Activated B cell treated with CpG ODN at 0.5 μM for 24 hours (primary cell): ENCODE measurements around the gene C3orf70. TPM values are rescaled to one million over a fixed set of nuclear protein-coding genes. Genes with fewer than 3 reads are reported as not detected.

Experiments
- ATAC-seq: fragments of 200-7000 bp; cut with Tn5 transposase; one replicate; pipeline ENCODE4 v1.10.0; 2021; ENCODE audit warnings: low read depth, mild to moderate bottlenecking, moderate library complexity
- CTCF ChIA-PET: fragments of 350-600 bp; sonication (Branson Sonifier 250); formaldehyde crosslinking; loops from one replicate; lab custom pipeline; 2021; ENCODE audit warnings: antibody characterized with exemption; lab: Charles Lee
- POLR2A ChIA-PET: fragments of 350-600 bp; sonication (Branson Sonifier 250); formaldehyde crosslinking; loops from one replicate; lab custom pipeline; 2021; ENCODE audit warnings: antibody characterized with exemption; lab: Charles Lee
- DNase-seq: peaks from one replicate; pipeline ENCODE4 v3.0.0; 2022
- H3K27ac Mint-ChIP-seq: one replicate; pipeline ENCODE4 v1.8.0; 2020; ENCODE audit warnings: mixed read lengths
- H3K27me3 Mint-ChIP-seq: one replicate; pipeline ENCODE4 v1.8.0; 2021; ENCODE audit warnings: mixed read lengths
- H3K36me3 Mint-ChIP-seq: one replicate; pipeline ENCODE4 v1.8.0; 2021; ENCODE audit warnings: low read depth, mixed read lengths
- H3K4me1 Mint-ChIP-seq: one replicate; pipeline ENCODE4 v1.8.0; 2021; ENCODE audit warnings: mixed read lengths
- H3K4me3 Mint-ChIP-seq: one replicate; pipeline ENCODE4 v1.8.0; 2020; ENCODE audit warnings: mild to moderate bottlenecking, mixed read lengths
- H3K9me3 Mint-ChIP-seq: one replicate; pipeline ENCODE4 v1.8.0; 2020; ENCODE audit warnings: mixed read lengths
- intact Hi-C: fragments of 100-400 bp; cut with micrococcal nuclease; formaldehyde crosslinking; loops from one replicate; pipeline ENCODE4 v1.15.1; 2024
- total RNA-seq: library from RNA; stranded (reverse); gene quantifications from 2 replicates; pipeline ENCODE4 v1.2.3, GENCODE V29; 2022
- TF ChIP-seq, protein P1 (sequence below): fragments of 200-600 bp; IDR thresholded peaks from one replicate; pipeline ENCODE4 v1.8.0; 2022; ENCODE audit warnings: antibody characterized with exemption, mild to moderate bottlenecking

C3orf70 gene
- total RNA-seq, 1 donor from 2014 or later = not detected

DNA sequence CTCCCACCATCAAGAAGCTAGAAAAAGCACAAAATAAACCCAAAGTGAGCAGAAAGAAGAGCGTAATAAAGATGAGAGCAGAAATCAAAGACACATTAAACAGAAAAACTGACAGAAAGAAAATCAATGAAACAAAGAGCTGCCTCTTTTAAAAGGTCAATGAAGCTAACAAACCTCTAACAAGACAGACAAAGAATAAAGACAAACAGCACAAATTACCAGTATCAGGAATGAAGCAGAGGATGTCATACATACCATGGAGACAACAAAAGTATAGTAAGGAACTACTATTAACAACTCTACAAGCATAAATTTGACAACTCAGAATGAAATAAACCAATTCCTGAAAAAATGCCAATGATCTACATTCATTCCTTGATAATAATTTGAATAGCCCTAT, 15.0 kb downstream of the C3orf70 start:
- Mint-ChIP-seq H3K27me3 (peaks cover 8% of the 10 kb centered on the region), H3K4me3 (no peak overlapping the region), H3K36me3 (no peaks in the 10 kb centered on the region), H3K9me3 (no peaks in the 10 kb centered on the region), H3K4me1 (no peaks in the 10 kb centered on the region), H3K27ac (no peak overlapping the region)
- ChIA-PET CTCF (no interaction called here), POLR2A (no interaction called here)
- ATAC-seq (no peak), DNase-seq (no peak)
- TF ChIP-seq, protein P1, sequence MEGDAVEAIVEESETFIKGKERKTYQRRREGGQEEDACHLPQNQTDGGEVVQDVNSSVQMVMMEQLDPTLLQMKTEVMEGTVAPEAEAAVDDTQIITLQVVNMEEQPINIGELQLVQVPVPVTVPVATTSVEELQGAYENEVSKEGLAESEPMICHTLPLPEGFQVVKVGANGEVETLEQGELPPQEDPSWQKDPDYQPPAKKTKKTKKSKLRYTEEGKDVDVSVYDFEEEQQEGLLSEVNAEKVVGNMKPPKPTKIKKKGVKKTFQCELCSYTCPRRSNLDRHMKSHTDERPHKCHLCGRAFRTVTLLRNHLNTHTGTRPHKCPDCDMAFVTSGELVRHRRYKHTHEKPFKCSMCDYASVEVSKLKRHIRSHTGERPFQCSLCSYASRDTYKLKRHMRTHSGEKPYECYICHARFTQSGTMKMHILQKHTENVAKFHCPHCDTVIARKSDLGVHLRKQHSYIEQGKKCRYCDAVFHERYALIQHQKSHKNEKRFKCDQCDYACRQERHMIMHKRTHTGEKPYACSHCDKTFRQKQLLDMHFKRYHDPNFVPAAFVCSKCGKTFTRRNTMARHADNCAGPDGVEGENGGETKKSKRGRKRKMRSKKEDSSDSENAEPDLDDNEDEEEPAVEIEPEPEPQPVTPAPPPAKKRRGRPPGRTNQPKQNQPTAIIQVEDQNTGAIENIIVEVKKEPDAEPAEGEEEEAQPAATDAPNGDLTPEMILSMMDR = no peak
- intact Hi-C loops = no loop called here

DNA sequence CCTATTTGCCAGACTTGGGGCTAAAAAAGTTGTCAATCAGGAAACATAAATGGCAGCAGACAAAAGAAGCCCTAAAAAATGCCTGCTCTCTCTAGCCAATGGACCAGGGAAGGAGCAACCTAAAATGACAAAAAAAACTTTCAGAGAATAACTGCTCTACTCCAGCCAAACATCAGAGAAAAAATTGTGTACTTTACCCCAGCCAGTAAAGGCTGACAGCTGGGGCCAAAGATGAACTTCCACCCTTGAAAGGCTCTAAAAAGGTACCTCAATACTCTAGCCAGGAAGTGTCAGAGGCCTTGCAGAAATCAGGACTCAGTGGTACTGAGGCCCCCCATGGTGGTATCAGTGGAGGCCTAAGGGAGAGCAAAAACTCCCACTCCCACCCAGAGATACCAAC, 18.4 kb downstream of the C3orf70 start:
- CTCF ChIA-PET = no interaction called here
- ATAC-seq = no peak

DNA sequence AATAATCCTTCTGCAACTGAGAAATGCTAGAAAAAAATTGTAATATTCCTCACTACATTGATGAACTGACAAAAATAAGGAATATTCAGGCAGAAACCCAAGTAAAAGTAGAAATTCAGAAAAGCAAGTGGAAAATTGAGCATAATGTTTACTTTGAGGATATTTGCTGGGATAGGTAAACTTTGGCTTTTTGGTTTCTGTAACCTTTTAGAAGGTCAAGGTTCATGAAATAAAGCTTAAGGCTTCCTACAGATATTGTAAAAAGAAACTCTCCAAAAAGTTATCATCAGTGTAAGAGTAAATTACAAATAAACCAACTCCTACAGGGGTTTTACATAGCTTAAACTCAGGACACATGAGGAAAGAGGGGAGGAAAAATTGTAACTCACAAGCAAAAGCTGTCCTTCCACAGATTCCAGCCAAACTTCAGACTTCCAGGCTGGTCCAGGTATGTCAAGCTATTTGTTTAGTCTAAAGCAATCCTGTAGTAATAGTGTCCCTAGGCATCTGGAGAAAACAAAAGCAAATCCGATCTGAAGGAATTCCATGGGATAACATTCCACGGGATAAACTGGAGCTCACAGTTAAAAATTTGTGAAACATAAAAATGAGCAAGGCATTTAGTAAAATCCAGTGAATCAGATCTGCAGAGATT, 21.1 kb downstream of the C3orf70 start:
- H3K4me1 Mint-ChIP-seq = no peaks in the 10 kb centered on the region
- POLR2A ChIA-PET = no interaction called here
- TF ChIP-seq, protein P1 = no peak
- CTCF ChIA-PET = no interaction called here
- H3K9me3 Mint-ChIP-seq = no peaks in the 10 kb centered on the region
- DNase-seq = no peak
- peaks cover 13% of the 10 kb centered on the region for H3K27me3 Mint-ChIP-seq
- ATAC-seq = no peak
- H3K4me3 Mint-ChIP-seq = no peak overlapping the region
- intact Hi-C loops = no loop called here
- no peaks in the 10 kb centered on the region for H3K36me3 Mint-ChIP-seq
- no peak overlapping the region for H3K27ac Mint-ChIP-seq

More for the DNA sequence above, 18.4 kb downstream of the C3orf70 start:
- POLR2A ChIA-PET = no interaction called here
- Mint-ChIP-seq H3K4me3 (no peak overlapping the region), H3K9me3 (no peaks in the 10 kb centered on the region), H3K4me1 (no peaks in the 10 kb centered on the region), H3K27me3 (peaks cover 20% of the 10 kb centered on the region), H3K36me3 (no peaks in the 10 kb centered on the region), H3K27ac (no peak overlapping the region)
- intact Hi-C loops = no loop called here
- DNase-seq = no peak
- TF ChIP-seq, protein P1 = no peak

DNA sequence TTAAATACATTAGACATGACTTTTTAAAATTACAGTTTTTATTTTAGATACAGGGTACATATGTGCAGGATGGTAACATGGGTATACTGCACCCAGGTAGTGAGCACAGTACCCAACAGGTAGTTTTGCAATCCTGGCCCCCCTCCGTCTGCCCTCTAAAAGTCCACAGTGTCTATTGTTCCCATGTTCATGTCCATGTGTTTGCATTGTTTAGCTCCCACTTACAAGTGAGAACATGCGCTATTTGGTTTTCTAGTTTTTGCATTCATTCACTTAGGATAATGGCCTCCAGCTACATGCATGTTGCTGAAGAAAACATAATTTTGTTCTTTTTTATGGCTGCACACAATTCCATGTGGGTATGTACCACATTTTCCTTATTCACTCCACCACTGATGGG, 23.8 kb downstream of the C3orf70 start:
- Mint-ChIP-seq H3K9me3 (no peaks in the 10 kb centered on the region), H3K4me1 (no peaks in the 10 kb centered on the region), H3K27me3 (peaks cover 13% of the 10 kb centered on the region), H3K27ac (no peak overlapping the region), H3K4me3 (no peak overlapping the region), H3K36me3 (no peaks in the 10 kb centered on the region)
- CTCF ChIA-PET = no interaction called here
- TF ChIP-seq, protein P1 = no peak
- POLR2A ChIA-PET = no interaction called here
- DNase-seq (no peak), ATAC-seq (no peak)
- intact Hi-C loops = no loop called here

DNA sequence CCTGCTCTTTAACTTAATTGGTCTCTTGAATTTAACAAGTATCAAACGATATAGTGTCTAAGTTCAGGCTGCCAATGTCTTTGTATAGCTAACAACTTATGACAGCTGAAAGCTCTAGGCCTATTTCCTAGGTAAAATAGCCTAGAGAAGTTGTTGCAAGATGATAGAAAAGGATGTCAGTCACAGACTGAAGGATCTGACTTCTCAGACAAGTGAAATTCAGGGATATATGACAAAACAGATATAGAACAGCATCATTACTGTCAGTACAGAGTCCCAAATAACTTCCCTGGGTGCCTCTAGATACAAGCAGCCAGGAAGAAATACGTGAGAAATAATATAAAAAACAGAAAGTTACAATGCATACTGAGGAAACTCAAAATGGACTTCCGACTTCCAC, 26.7 kb downstream of the C3orf70 start:
- Mint-ChIP-seq H3K4me3 (no peak overlapping the region), H3K9me3 (peaks cover 2% of the 10 kb centered on the region), H3K36me3 (no peaks in the 10 kb centered on the region), H3K4me1 (no peaks in the 10 kb centered on the region), H3K27me3 (peaks cover 7% of the 10 kb centered on the region), H3K27ac (no peak overlapping the region)
- ChIA-PET POLR2A (no interaction called here), CTCF (no interaction called here)
- TF ChIP-seq, protein P1 = no peak
- DNase-seq = no peak
- intact Hi-C loops = no loop called here
- ATAC-seq = no peak
